Fibroblast of the conjunctiva (primary cell): Measurements from ENCODE around the gene TSPAN14.

Source experiments
- DNase-seq: peaks from one replicate; pipeline ENCODE4 v3.0.0-alpha.2; 2010; ENCODE audit warnings: low read depth

The TSPAN14 gene

DNA sequence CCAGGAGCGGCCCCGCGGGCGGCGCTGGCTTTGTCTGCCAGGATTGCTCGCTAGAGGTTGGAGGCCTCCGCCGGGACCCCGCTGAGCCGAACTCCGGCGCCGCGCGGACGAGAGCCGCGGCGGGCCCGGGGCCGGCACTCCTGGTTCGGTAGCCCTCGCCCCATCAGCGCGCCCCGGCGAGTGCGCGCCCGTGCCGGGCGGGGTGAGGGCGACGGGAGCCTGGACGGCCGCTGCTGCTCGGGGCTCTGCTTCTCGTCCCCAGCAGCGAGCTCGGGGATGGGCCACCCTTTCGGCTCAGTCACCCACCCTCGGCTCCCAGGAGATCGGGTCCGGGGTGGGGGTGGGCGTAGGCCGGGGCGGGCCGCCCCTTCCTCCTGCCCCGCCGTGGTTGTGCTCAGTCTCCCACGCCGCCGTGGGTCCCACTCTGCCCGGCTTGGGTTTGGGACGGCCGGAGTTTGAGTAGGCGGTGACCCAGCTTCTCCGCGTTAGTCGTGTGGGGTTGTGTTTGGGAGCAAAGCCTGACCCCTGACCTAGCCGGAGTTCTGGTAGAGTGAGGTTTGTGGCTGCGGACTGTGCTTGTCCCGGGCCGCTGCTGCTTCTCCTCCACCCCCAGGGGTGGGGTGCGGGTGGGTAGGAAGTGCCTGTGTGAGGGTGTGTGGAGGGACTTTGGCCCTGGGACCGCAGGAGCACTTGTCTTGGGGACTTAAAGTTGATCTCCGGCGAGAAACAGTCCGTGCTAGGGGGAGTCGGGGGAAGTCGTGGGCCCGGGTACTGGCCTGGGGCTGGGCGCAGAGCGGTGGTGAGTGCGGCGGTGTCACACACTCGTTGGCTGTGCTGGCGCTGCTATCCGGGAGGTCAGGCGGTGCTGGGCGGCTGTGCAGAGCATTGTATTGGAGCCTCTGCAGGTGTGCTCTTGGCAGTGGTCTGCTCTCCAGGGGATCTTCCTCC, 677 bp downstream of the TSPAN14 start:
- no peak for DNase-seq

DNA sequence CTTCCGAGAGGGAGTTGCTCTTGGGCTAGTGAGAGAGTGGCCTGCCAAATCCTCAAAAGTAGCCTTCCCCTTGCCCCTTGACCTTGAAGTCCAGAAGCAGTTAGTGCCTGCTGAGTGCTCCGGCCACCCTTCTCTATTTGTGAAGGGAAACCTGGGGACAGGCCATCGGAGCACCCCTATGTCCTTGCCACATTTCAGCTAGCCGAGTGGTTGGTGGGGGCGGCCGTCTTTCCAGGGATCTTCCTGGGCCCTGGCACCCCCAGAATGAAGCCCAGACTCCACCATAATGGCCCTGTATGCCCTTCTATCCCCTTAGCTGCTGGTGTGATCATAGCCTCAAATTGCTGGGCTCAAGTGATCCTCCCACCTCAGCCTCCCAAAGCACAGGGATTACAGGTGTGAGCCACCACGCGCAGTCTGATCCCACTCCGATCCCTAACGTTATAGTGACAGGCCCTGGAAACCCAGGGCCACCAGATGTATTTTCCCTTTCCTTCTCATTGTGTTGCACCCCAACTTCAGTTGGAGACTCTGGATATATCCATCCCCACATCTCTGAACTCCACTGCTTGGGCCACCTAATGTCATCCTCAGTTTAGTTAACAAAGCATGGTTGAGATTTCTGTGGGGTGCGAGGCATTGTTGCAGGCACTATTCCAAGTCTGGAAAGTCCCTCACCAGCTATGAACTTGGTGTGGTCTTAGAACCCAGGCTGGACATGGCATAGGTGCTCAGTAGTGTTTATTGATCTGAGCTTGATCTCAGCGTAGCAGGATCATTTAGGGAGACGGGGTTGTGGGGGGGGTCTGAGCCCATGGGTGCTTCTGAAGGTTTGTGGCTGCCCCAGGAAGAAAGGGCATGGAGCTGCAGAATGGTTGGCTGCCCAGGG, 1.6 kb downstream of the TSPAN14 start:
- no peak for DNase-seq

DNA sequence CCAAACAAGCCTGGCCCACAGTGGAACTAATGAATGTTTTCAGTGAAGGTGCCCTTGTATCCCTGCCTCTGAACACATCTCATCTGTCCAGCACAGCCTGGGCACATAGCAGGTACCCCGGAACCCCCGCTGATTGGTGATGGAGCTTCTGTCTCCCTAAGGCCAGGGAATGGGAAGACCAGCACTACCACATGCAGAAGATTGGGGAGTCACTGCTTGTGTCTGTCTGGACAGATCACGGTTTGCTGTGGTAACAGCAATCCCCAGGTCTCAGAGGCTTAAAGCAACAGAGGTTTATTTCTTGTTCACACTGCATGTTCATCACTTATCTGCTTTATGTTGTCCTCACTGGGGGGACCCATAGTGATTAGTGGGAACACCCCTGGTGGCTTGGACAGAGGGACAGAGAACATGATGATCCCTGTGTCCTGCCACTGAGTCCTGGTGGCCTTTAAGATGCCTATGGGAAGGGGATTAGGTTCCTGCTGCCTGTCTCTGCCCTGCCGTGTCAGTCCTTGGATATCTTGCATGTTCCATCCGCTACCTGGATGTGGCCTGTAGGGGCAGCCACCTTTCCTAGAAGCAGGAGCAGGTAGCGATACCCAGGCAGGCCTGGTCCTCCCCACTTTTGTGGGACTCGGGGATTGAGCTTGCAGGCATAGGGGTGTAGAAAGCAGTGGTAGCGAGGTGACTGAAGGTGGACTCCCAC, 3.6 kb downstream of the TSPAN14 start:
- DNase-seq = no peak

DNA sequence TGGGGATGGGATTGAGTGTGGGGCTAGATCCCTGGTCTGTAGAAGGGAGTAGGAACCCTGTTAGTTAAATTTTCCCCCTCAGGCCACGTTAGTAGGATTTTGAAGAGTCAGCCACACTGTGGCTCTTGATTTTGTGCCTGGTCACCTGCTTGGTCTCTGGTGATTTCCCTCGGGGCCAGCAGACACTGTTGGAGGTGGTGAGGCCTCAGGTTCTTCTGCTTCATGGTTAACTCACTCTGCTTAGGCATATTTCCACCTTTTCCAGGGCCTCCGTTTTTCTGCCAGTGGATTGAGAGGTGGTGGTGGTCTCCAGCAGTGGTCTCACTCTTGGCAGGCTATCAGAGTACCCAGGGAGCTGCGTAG, 4.1 kb downstream of the TSPAN14 start:
- DNase-seq = no peak

DNA sequence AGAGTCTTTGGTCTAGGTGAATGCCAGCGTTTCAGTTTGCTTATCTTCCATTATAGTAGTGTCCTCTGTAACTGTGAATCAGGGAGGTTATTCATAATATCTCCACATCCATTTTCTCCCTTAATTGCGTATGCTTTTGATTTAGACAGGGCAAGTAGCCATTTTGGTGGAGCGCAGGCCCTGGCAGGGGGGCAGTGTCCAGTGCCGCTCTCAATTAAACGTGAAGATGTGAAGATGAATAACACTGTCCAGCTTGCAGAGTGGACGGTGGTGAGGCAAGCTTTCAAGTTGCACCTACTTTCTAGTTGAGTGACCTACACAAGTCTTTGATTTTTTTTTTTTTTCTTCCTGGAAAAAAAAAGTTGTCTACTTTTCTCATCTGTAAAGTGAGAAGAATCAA, 4.5 kb downstream of the TSPAN14 start:
- no peak for DNase-seq

DNA sequence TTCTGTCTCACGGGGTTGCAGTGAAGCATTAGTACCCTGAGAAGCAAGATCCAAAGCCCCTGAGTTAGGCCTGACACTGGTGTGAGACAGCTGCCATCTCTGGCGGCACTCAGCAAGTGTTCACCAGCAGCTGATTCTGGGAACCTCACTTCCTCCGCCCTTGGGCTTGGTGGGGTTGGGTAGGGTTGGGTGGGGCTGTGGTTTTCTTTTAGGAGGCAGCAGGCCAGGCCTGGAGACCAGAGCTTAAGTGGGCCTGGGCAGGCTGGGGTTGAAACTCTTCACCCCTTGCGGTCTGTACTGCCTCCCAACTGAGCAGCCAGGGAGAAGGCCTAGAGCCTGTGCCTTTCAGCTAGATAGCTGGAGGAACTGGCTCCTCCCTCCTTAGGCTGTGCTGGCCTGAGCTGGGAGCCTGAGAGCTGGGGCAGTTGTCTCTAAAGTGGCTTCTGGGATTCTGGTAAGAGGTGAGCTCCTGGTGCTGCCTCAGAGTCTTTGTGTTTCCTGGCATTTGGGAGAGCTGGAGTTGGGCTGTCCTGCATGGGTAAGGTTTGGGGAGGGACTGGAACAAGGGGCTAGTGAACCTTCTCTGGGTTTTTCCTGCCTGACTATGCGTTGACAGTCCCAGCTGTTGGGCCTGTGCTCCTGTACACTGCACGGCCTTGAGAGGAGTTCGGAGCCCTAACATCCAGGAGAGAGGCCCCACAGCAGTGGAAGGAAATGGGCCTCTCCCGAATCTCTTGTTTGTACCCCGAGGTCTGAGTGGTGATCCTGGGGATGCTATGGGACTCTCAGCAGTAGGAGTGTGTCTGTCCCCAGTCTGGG, 5.1 kb downstream of the TSPAN14 start:
- peak; percentile 89 for DNase-seq

DNA sequence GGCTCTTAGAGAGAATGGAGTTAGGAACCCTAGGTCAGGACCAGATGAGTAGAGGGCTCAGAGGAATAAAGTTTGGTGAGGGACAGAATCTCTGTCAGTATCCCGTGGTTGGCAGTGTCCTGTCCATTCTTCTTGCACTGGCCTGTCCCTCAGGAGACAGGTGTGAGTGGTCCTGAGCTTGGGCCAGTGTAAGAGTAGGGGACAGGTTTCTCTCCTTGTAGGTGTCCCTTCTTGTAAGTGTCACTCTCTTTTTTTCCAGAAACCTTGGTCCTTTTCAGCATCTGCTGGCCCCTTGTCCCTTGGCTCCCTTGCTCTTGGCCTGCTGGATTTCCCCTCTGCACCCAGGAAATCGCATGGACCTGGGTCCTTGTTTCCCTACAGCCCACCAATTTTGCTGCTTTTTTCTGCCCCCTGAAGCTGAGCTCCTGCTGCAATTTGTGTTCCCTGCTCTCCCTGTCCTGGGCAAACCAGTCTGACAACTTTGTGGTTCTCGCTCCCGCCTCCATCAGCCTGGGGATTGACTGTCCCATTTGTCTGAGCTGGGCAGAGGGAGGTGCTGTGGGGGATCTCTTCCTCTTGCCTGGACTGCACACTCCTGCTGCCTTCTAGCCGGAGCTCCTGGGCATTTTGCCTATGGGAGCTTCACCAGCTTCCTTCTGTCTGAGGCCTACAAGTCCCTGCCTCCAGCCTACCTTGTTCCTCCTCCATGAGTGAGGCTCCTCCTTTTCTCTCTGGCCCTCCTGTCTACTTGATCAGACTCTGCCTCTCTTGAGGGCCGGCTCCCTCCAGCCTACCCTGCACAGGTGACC, 6.5 kb downstream of the TSPAN14 start:
- DNase-seq = no peak

DNA sequence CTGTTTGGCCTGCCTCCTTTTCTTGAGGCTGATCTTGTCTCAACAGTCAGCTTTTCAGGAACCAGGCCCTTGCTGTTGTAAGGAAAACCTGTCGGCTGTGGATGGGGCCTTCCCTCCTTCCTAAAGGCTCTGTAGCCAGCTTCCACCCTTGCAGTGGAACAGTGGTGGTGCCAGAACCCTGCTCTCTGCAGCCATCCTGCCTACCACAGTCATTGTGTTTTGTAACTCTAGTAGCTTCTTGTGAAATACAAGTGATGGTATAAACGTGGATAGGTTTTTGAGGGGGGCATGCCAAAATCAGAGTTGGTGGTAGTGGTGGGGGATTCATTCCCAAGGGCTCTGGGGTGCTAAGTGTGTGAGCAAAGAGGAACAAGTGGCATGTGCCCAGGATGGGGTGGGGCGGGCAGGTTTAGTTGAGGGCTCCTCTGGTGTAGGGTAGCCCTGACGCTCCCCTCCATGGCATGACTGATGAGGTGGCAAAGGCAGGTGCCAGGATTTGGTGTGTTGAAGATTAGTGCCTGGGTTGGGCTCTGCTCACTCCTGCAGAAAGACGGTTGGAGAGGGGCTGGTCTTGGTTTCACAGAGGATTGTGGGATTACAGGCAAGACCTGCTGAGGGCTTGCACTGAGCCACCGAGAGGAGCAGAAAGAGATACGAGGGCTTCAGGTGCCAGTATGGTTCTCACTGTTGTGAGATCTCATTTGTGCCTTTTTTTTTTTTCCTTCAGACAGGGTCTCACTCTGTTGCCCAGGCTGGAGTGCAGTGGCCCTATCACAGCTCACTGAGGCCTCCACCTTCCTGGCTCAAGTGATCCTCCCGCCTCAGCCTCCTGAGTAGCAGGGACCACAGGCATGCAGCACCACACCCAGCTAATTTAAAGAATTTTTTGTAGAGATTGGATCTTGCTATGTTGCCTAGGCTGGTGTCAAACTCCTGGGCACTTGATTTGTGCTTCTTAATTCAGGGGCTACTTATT, 7.4 kb downstream of the TSPAN14 start:
- DNase-seq = no peak

DNA sequence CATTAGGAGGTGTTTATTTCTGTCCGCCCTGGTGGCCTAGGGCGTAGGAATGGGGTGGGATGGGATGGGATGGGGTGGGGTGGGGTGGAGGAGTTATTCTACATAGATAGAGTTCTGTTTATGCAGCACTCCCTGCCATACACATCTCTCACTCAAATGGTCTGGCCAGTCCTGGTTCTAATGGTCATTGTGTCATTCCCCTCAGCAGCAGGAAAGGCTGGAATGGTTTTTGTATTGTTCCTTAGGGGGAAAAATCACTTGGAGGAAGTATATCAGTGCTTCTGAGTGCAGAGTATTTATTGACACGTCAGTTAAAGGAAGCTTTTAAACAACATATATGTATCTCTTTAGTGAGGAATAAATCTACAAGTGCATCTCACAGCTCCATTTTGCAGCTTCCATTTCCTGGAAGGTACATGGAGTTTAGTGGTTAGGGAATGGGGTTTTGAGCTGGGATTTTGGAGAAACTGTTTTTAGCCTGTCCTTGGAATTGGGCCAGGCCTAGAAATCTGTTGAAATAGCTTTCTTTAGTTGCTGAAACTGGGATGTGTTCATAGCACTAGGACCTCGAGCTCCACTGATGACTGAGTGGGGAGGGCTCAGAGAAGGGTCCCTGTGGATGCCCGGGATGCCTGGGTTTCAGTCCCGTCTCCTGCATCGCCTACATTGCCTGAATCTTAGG, 8.3 kb downstream of the TSPAN14 start:
- no peak for DNase-seq

DNA sequence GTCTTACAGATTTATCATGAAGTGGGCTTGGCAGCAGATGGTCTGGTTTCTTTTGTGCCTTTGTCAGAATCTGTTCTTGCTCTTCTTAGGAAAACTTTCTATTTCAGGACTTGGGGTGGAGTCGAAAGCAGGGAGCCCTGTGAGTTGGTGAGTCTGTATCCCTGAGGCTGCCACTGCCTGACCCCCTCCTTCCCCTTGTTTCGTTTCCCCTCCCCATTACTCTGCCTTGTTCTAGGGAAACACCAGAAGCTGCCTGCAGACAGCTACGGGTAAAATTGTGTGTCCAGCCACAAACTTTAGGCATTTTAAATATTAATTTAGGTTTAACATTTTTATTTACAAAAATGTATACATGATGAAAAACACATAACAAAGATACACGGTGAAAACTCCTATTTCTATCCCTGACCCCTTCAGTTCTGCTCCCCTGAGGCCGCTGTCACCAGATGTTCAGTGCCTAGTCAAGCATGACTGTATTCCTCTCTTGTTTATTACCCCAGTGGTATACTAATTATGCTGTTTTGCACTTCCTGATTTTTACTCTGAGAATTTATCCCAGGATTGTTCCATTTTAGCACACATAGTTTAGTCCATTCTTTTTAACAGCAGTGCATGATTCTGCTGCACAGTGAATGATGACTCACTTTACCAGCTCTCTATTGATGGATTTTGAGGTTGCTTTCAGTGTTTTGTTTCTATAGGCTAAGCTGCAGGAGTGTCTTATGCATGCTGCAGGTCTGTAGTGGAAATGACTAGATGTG, 9.1 kb downstream of the TSPAN14 start:
- no peak for DNase-seq

DNA sequence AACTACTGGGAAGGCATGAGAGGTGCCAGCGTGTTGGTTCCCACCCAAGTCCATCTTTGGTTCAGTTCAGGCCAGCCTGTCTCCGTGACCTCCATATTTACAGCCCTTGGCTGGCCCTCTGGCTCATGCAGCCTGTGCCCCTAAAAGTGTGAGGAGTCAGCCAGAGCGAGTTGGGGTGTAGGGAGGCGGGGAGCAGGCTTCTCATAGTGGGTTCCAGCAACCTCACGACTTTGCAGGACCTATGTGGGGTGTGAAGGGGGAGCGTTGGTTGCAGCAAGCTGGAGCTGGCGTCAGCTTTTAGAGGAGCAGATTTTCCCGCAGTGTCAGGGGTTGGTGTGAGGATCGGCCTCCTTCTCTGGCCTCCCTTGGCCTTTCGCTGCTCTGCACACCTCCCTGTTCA, 9.8 kb downstream of the TSPAN14 start:
- DNase-seq = no peak

DNA sequence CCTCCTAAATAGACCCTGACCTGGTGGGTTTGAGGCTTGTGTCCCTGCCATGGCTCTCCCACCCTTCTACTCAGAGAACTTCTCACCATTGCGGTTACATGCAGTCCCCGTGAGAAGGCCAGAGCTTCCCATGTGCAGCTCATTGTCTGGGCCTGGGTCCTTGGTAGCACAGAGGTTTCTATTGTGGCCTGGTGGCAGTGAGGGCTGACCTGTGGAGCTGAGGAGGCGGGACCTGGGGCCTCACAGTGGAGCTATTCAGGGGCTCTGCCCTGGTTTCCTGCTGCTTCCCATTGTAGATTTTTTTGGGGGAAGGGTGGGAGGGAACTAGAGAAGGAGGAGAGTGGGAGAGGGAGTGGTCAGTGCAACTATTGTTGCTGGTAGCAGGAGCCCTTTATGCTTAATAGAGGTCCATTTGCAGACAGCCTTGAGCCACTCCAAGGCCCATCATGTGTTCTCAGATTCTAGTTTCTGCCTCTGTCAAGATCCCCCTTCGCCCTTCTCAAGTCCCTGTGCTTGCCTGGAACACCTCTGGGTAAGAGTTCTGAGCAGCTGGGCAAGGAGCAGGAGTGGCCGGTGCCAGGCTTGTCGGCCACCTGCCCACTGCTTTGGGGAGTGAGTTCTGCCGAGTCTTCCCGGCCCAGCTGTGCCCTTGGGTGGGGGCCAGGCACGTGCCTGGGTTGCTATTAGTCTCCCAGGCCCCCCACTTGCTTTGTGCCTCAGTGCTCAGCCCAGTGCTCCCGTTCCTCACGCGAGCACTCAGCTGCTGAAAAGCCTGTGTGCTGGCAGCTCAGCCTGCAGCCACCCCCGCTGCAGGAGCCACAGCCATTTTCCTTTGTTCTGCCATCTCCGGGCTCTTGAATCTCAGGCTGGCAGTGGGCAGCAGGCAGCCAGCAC, 10.7 kb downstream of the TSPAN14 start:
- DNase-seq = no peak

DNA sequence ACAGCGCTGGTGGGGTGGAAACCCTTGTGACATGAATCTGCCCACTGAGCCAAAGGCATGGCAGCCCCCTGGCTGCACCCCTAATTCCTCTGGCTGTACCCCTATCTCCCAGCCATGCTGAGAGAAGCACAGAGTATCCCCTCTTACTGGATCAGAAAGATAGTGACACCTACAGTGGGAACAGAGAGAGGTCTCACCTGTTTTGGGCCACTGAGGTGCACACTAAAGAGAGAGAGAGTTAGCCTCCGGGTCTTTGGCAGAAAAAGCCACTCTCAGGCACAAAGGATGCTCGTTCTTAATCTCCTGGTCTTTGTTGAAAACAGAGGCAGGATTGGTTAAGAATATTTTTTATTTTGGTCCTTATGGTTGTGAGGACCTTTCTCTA, 11.3 kb downstream of the TSPAN14 start:
- no peak for DNase-seq

DNA sequence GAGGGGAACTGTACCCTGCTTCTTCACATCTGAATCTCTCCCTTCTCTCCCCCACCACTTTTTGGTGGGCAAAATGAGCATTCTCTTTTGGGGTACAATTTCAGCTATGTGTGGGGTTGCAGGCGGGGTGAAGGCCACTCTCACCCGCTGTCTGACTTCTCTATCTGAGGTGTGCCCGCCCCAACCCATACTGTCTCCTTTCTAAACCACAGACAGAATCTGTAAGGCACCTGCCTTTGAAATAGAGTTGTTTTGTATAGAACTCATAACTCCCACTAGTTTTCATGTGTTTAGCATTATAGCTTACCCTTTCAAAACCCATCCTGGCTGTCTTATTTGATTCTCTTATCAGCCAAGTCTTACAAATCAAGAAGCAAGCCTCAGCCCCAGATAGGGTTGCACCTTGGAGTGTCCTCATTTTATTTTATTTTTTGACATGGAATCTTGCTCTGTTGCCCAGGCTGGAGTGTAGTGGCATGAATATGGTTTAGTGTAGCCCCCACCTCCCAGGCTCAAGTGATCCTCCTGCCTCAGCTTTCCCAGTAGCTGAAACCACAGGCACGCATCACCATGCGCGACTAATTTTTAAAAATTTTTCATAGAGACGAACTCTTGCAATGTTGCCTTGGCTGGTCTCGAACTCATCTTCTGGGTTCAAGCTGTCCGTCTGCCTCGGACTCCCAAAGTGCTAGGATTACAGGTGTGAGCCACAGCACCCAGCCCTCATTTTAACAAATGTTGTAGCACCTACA, 11.9 kb downstream of the TSPAN14 start:
- DNase-seq = no peak

DNA sequence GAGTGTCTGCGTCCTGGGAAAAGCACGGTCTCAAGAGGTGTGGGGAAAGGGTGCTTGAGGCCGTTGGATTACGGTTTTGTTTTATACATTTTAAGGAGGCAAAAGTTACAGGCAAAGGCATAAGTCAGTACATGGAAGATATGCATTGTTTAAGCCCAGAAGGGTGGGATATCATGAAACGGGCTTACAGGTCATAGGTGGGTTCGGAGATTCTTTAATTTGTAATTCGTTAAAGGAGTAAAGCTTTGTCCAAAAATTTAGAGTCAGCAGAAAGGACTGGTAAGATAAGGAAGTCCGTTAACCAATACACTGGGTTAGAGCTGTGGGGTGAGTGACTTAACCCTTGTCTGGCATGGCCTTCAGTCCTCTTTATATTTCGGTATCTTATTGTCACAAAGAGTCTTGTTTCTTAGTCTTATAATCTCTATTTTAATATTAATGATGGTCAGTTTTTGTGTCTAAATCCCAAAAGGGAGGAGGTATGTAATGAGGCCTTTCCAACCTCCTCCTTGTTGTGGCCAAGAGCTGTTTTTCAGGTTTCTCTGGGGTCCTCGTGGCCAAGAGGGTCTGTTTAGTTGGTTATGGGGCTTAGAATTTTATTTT, 12.7 kb downstream of the TSPAN14 start:
- no peak for DNase-seq

DNA sequence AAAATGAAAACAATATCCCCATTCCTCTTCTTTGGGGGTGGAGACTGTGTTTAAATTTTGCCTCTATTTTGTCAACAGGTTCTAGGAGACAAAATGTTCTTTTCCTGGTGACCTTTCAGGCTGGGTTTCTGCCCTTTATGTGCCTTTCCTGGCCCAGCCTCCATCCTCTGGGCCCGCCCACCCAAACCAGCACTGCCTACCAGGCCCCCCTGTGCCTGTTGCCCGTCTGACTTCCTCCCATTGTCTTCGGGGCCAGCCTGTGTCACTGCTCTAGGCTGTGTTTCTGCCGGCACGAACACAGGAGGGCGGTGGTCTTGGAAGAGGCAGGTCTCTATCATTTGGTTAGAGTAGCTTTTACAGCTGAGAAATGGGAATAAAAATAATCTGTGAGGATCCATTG, 13.9 kb downstream of the TSPAN14 start:
- DNase-seq = no peak
